Lower leg skin (tissue), 4 donors: ENCODE results near the gene SNAPC2. TPM values are rescaled to one million over a fixed set of nuclear protein-coding genes. Genes with fewer than 3 reads are reported as not detected.

ENCODE experiments used
- DNase-seq, 2 donors: peaks; one replicate each; pipeline ENCODE4 v3.0.0-alpha.2; 2019; ENCODE audit warnings: low spot score in 2 of 2
- H3K4me3 ChIP-seq: fragments of 200-600 bp; sonication (generic); 2 replicates; pipeline ENCODE4 v1.5.1; 2017; ENCODE audit warnings: mild to moderate bottlenecking, low read depth; ENCODE audit not compliant: poor library complexity, severe bottlenecking
- POLR2A ChIP-seq, 2 donors: fragments of 450-650 bp; IDR thresholded peaks; one replicate each; pipeline ENCODE4 v1.6.1; 2016 to 2017; ENCODE audit warnings: antibody characterized with exemption in 2 of 2, mild to moderate bottlenecking in 1 of 2, moderate library complexity in 1 of 2
- WGBS, 2 donors: methylation state at CpG; one replicate each; pipeline ENCODE4 v1.1.5; 2018; 5-methylcytosine and 5-hydroxymethylcytosine counted together
- intact Hi-C: fragments of 100-400 bp; cut with DNase I; formaldehyde crosslinking; loops from one replicate; pipeline ENCODE4 v1.15.0; 2023; ENCODE audit warnings: low total_unique reads
- total RNA-seq, 4 donors: library from RNA; depleted of rRNA; stranded (reverse); fragments of >200 nt; gene quantifications; one replicate each; pipeline ENCODE4 v1.1.0, GENCODE V29; 2016
- TF ChIP-seq, protein P1 (sequence below), 3 donors: fragments of 450-650 bp; IDR thresholded peaks; one replicate each; pipeline ENCODE4 v1.5.1; 2016; ENCODE audit warnings: antibody characterized with exemption in 3 of 3, mild to moderate bottlenecking in 3 of 3, moderate library complexity in 2 of 3

SNAPC2 gene
- total RNA-seq, 4 donors from 2014 or later, result 15.7 to 26.4 (median 24.6) TPM

DNA sequence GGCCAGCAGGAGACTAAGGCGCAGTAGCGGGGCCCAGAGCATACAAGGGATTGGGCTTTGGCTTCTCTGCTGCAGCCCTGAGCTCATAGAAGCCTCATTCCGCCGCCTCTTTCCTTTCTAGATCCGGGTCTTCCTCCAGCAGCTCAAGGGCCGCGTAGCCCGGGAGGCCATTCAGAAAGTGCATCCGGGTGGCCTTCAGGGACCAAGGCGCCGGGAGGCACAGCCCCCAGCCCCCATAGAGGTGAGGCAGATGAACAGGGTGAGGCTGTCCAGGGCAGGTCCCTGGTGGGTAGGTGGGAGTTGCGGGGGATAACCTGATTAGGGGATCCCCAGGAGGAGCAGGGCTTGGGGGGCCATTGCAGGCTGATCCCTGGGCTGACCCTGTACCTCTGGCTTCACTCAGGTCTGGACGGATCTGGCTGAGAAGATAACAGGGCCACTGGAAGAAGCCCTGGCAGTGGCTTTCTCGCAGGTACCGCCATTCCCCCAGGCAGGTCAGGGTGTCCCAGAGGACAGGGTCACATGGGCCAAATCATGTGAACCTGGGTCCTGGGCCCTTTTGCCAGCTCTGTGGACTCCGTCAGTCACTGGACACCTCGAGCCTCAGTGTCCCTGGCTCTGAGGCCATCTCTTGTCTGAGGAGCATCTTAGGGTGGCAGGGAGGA lies 1.3 kb downstream of the SNAPC2 start:
- no peak for DNase-seq
- 43 to 47% methylated on average over 17 of the region's 17 CpGs for WGBS, 2 donors
- no peak overlapping the region for H3K4me3 ChIP-seq

DNA sequence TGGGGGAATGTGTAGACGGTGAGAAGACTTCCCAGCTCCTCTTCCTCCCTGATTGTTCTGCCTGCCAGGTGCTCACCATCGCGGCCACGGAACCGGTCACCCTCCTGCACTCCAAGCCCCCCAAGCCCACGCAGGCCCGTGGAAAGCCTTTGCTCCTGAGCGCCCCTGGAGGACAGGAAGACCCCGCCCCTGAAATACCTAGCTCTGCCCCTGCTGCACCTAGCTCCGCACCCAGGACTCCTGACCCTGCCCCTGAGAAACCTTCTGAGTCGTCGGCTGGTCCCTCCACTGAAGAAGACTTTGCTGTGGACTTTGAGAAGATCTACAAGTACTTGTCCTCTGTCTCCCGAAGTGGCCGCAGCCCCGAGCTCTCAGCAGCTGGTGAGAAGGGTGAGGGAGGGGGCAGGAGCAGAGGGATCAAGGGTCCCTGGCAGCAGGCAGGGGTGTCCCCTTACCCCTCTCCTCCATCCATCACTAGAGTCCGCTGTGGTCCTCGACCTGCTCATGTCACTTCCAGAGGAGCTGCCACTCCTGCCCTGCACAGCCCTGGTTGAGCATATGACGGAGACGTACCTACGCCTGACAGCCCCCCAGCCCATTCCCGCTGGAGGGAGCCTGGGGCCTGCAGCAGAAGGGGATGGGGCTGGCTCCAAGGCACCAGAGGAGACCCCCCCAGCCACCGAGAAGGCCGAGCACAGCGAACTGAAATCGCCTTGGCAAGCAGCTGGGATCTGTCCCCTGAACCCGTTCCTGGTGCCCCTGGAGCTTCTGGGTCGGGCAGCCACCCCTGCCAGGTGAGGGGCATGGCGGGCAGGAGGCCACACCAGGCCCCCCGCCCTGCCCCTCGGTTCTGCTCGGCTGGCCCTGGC lies 2.1 kb downstream of the SNAPC2 start:
- intact Hi-C loops, result no loop called here
- DNase-seq, result no peak
- 94% methylated on average over 31 of the region's 31 CpGs for WGBS, 2 donors
- H3K4me3 ChIP-seq, result no peak overlapping the region
- TF ChIP-seq, protein P1, sequence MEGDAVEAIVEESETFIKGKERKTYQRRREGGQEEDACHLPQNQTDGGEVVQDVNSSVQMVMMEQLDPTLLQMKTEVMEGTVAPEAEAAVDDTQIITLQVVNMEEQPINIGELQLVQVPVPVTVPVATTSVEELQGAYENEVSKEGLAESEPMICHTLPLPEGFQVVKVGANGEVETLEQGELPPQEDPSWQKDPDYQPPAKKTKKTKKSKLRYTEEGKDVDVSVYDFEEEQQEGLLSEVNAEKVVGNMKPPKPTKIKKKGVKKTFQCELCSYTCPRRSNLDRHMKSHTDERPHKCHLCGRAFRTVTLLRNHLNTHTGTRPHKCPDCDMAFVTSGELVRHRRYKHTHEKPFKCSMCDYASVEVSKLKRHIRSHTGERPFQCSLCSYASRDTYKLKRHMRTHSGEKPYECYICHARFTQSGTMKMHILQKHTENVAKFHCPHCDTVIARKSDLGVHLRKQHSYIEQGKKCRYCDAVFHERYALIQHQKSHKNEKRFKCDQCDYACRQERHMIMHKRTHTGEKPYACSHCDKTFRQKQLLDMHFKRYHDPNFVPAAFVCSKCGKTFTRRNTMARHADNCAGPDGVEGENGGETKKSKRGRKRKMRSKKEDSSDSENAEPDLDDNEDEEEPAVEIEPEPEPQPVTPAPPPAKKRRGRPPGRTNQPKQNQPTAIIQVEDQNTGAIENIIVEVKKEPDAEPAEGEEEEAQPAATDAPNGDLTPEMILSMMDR (IDR thresholded peaks at IDR 0.05), result no peak

More for the DNA sequence above, 1.3 kb downstream of the SNAPC2 start:
- intact Hi-C loops, result no loop called here
- TF ChIP-seq POLR2A (IDR thresholded peaks at IDR 0.05), result no peak
- TF ChIP-seq, protein P1 (IDR thresholded peaks at IDR 0.05), result no peak

DNA sequence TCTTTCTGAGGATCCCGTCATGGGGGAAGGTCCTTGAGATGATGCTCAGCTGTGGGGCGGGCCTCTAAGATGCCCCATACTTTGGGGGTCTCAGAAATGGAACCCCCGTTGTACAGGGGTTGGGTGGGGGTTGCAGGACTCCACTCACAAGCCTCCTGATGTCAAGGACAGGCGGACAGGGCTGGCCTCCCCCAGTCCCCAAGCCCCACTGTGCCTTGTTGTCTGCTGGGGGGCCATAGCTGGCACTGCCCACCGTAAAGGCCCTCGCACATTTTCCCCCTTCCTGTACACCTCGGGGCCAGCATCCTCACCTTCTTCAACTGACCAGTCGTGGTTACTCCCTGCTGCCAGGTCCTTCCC lies 2.7 kb downstream of the SNAPC2 start:
- WGBS, 2 donors, result 83 to 93% methylated on average over 8 of the region's 8 CpGs
- TF ChIP-seq, protein P1 (IDR thresholded peaks at IDR 0.05), result no peak
- no peak for TF ChIP-seq POLR2A (IDR thresholded peaks at IDR 0.05)
- H3K4me3 ChIP-seq, result no peak overlapping the region
- DNase-seq, result no peak
- intact Hi-C loops, result no loop called here

DNA sequence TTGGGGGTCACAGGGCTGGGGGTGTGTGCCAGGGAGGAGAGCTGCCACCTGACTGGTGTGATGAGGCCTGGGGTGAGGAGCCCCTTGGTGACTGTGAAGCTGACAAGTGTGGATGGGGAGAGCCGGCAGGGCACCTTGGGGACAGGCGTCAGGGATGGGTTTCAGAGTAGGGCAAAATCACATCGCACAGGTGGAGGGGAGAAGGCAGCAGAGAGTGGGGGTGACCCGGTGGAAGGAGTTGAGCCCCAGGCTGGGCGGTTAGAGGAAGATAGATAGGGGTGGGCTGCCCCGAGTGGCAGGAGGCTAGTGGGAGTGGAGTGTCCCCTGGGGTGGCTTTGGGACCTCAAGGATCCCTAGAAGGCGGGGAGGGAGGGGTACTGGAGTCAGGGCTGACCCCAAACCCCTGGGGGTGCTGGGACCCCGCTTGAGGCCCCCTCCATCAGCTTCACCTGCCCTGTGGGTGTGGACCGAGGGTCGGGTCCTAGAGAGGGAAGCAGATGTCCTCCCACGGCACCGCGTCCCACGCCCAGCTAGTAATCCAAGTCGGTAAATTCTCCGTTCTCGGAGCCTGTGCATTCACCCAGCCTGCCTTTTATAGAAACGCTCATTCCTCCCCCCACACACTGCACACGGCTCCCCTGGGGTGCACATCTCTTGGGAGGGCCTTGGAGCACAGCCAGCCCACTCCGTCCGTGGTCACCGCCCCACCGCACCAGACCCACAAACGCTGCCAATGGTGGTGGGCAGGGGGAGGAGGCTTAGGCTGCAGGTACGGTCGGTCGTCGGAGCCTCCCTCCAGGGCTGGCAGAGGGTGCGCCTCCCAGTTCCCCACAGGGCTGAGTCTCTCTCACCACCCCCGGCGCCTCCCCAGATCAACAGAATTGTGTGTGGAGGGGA lies 3.4 kb downstream of the SNAPC2 start:
- H3K4me3 ChIP-seq, result no peak overlapping the region
- TF ChIP-seq, protein P1 (IDR thresholded peaks at IDR 0.05), result no peak
- no peak for TF ChIP-seq POLR2A (IDR thresholded peaks at IDR 0.05)
- no peak for DNase-seq
- intact Hi-C loops, result no loop called here
- 55 to 60% methylated on average over 31 of the region's 31 CpGs for WGBS, 2 donors

DNA sequence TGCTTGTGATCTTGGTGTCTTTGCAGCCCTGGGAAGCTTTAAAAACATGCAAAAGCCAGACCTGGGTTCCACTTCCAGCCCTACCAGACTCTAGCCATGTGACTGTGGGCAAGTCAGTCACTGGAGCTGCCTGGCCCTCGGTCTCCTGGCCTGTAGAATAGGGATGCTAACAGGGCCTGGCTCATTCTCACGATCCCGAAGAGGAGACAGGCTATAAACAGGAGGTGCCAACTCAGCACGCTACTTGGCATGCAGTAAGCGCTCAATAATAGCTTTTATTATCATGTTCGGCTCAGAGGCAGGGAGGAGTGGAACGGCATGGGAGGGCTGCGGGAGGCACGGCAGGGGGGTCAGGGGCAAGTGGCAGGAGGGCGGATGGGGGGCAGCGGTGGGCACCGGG lies 4.1 kb downstream of the SNAPC2 start:
- DNase-seq, result no peak
- no peak overlapping the region for H3K4me3 ChIP-seq
- TF ChIP-seq POLR2A (IDR thresholded peaks at IDR 0.05), result no peak
- TF ChIP-seq, protein P1 (IDR thresholded peaks at IDR 0.05), result no peak
- intact Hi-C loops, result no loop called here
- WGBS, 2 donors, result 41 to 64% methylated on average over 12 of the region's 12 CpGs
